Ectodermal cell (in vitro differentiated cells): Measurements from ENCODE around the gene C19orf33.
"Not testable (repeated sequence)": the region's sequence is repeated elsewhere in the genome, so short reads cannot be mapped to it uniquely, and the experiment has no call there.

Experiments
- H3K27ac ChIP-seq: 2 replicates; pipeline ENCODE4 v1.7.0; 2013; ENCODE audit warnings: mild to moderate bottlenecking, low read depth, low read length; ENCODE audit not compliant: insufficient read depth, poor library complexity, severe bottlenecking
- H3K27me3 ChIP-seq: 2 replicates; pipeline ENCODE4 v1.7.0; 2013; ENCODE audit warnings: mild to moderate bottlenecking, low read length; ENCODE audit not compliant: insufficient read depth, control insufficient read depth, poor library complexity, severe bottlenecking
- H3K36me3 ChIP-seq: one replicate; pipeline ENCODE4 v1.7.0; 2013; ENCODE audit warnings: low read length; ENCODE audit not compliant: control insufficient read depth, insufficient read depth
- H3K4me1 ChIP-seq: one replicate; pipeline ENCODE4 v1.7.0; 2013; ENCODE audit warnings: low read length; ENCODE audit not compliant: control insufficient read depth, insufficient read depth
- H3K4me3 ChIP-seq: 2 replicates; pipeline ENCODE4 v1.7.0; 2013; ENCODE audit warnings: low read depth, low read length, control low read depth; ENCODE audit not compliant: insufficient read depth
- H3K9me3 ChIP-seq: 2 replicates; pipeline ENCODE4 v1.7.0; 2013; ENCODE audit warnings: mild to moderate bottlenecking, low read length, moderate library complexity; ENCODE audit not compliant: control insufficient read depth
- WGBS, 2 experiments: methylation state at CpG; one replicate each; pipeline ENCODE4 v1.1.7; 2013; ENCODE audit warnings: missing lambda C conversion rate in 2 of 2; 5-methylcytosine and 5-hydroxymethylcytosine counted together

C19orf33 gene

DNA sequence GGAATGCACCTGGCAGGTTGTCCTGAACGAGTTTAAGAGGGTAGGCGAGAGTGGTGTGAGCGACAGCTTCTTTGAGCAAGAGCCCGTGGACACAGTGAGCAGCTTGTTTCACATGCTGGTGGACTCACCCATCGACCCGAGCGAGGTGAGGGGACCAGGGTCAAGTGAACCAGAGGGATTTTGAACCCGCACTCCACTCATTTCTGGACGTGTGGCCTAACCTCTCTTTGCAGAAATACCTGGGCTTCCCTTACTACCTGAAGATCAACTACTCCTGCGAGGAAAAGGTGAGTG is 33.3 kb downstream of the C19orf33 start:
- Histone ChIP-seq H3K4me3 (peak overlapping the region; percentile 53), H3K27me3 (no peaks in the 10 kb centered on the region), H3K36me3 (no peaks in the 10 kb centered on the region), H3K4me1 (no peaks in the 10 kb centered on the region), H3K27ac (no peak overlapping the region), H3K9me3 (no peaks in the 10 kb centered on the region)
- WGBS, 2 experiments = 67 to 68% methylated on average over 10 of the region's 10 CpGs

DNA sequence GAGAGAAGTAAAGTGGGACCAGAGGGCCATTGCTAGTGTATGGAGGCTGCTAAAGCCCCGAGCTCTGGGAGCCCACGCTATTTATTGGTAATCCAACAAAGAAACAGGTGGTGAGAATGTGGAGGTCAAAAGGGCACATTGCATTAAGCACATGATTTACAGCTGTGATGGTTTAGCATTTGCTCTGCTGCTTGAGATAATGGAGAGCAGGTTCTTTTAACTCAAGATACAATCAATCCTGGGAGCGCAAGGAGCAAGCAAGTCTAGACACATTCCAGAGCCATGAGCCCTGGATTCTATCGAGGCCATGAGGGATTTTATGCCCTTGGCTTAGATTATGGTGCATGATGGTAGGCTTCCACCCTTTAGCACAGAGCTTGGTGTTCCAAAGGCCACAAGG is 35.0 kb downstream of the C19orf33 start:
- peak overlapping the region; percentile 36 for H3K27ac ChIP-seq
- H3K36me3 ChIP-seq, H3K4me1 ChIP-seq, H3K27me3 ChIP-seq, H3K9me3 ChIP-seq, H3K4me3 ChIP-seq: not testable (repeated sequence)
- WGBS, 2 experiments = 48 to 67% methylated on average over 4 of the region's 4 CpGs

DNA sequence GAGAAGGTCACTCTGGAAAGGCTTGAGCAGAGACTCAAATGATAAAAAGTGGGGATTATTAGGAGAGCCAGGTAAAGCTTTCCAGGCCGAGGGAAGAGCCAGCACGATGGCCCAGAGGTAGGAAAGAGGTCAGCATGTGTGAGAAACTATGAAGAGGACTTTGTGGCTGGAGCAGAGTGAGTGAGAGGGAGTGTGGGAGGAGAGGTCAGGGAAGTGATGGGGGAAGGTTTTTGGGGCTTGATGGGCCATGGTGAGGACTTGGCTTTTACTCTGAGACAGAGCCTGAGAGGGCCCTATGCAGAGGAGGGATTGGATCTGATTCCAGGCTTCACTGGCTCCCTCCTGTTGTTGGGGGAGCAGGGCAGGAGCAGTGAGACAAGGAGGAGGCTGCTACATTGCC is 36.9 kb downstream of the C19orf33 start:
- Histone ChIP-seq H3K4me3 (no peak overlapping the region), H3K36me3 (no peaks in the 10 kb centered on the region), H3K27ac (no peak overlapping the region), H3K9me3 (no peaks in the 10 kb centered on the region), H3K27me3 (no peaks in the 10 kb centered on the region), H3K4me1 (no peaks in the 10 kb centered on the region)
- 94 to 95% methylated on average over 2 of the region's 2 CpGs for WGBS, 2 experiments

DNA sequence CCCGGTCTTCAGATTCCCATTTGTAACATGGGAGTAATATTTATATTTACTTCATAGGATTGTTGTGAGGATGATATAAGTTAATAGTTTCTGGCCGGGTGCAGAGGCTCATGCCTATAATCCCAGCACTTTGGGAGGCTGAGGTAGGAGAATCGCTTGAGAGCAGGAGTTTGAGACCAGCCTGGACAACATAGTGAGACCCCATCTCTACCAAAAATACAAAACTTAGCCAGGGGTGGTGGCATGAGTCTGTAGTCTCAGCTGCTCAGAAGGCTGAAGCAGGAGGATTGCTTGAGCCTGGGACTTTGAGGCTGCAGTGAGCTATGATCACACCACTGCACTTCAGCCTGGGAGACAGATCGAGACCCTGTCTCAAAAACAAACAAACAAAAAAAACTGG is 42.8 kb downstream of the C19orf33 start:
- no peaks in the 10 kb centered on the region for H3K9me3 ChIP-seq
- WGBS, 2 experiments = 84 to 92% methylated on average over 2 to 4 of the region's 4 CpGs
- H3K27me3 ChIP-seq = no peaks in the 10 kb centered on the region
- H3K4me1 ChIP-seq = no peaks in the 10 kb centered on the region
- no peak overlapping the region for H3K4me3 ChIP-seq
- no peak overlapping the region for H3K27ac ChIP-seq
- H3K36me3 ChIP-seq = no peaks in the 10 kb centered on the region

DNA sequence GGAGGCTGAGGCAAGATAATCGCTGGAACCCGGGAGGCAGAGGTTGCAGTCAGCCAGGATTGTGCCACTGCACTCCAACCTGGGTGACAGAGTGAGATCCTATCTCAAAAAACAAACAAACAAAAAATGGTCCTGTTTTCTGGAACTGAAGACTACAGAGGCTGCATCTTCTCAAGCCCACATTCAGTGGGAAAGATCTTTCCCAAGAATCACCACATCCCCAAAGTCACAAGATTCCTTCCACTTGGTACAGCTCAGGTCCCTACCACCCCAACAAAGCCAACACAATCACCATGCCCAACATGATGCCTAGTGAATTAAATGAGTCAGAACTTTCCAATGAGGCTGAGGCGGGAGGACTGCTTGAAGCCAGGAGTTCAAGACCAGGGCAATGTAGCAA is 46.8 kb downstream of the C19orf33 start:
- Histone ChIP-seq H3K9me3 (no peaks in the 10 kb centered on the region), H3K4me1 (no peaks in the 10 kb centered on the region), H3K27me3 (peaks cover under 1% of the 10 kb centered on the region), H3K36me3 (no peaks in the 10 kb centered on the region), H3K4me3 (no peak overlapping the region), H3K27ac (no peak overlapping the region)
- WGBS, 2 experiments = 89 to 96% methylated on average over 3 of the region's 3 CpGs

DNA sequence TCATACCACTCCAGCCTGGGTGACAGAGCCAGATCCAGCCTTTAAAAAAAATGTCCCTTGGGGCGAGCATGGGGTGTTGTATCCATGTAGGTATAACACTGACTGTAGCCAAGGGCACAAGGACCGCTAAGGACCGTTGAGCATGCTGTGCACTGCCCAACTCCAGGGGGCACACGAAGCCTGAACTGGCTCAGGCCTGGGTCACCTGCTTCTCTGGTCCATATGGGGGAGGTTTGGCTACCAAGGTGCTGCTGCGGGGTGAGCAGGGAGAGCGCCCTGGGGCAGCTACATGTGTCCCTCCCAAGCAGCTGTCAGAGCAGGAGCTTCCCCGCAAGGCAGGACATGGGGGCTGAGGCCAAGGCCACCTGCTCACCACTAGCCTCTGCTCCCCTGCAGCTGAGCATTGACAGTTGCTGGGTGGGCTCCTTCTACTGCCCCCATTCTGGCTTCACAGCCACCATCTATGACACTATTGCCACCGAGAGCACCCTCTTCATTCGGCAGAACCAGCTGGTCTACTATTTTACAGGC is 47.9 kb downstream of the C19orf33 start:
- H3K27ac ChIP-seq = no peak overlapping the region
- H3K27me3 ChIP-seq = peaks cover 9% of the 10 kb centered on the region
- H3K4me1 ChIP-seq = no peaks in the 10 kb centered on the region
- WGBS, 2 experiments = 85 to 87% methylated on average over 9 of the region's 9 CpGs
- H3K9me3 ChIP-seq = no peaks in the 10 kb centered on the region
- H3K4me3 ChIP-seq = no peak overlapping the region
- no peaks in the 10 kb centered on the region for H3K36me3 ChIP-seq

DNA sequence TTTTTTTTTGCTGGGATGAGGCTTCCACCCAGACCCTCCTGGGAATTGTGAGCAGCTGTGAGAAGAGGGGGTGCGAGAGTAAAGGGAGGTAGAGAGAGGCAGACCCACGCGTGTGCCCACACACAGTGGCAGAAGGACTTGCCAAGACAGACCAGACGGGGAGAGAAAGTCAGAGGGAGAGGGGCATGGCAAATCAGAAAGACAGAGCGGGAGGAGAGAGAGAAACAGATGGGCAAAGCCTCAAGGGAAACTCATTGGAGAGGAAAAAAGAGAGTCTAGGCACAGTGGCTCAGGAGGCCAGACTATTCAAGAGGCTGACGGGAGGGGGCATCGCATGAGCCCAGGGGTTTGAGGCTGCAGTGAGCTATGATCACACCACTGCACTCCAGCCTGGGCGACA is 48.6 kb downstream of the C19orf33 start:
- peaks cover 12% of the 10 kb centered on the region for H3K27me3 ChIP-seq
- 85 to 86% methylated on average over 8 of the region's 8 CpGs for WGBS, 2 experiments
- no peaks in the 10 kb centered on the region for H3K4me1 ChIP-seq
- H3K36me3 ChIP-seq = no peaks in the 10 kb centered on the region
- no peak overlapping the region for H3K4me3 ChIP-seq
- H3K9me3 ChIP-seq = no peaks in the 10 kb centered on the region
- H3K27ac ChIP-seq = no peak overlapping the region
